Activated CD8-positive, alpha-beta T cell treated with anti-CD3 and anti-CD28 coated beads, Interleukin-2, amount 10 ng/mL, durations not matched to agents 7 days and 5 days (primary cell): Measurements from ENCODE around the gene PPP4C. TPM values are rescaled to one million over a fixed set of nuclear protein-coding genes. Genes with fewer than 3 reads are reported as not detected.
A peak's percentile ranks its signal among the peaks of the same experiment; 100 is the strongest.

Experiments used
- ATAC-seq: fragments of 150-1000 bp; cut with Tn5 transposase; one replicate; pipeline ENCODE4 v1.10.0; 2021; ENCODE audit warnings: moderate library complexity
- CTCF ChIA-PET: fragments of 350-600 bp; sonication (Branson Sonifier 250); formaldehyde crosslinking; loops from one replicate; lab custom pipeline; 2021; ENCODE audit warnings: antibody characterized with exemption; lab: Charles Lee
- POLR2A ChIA-PET: fragments of 350-600 bp; sonication (Branson Sonifier 250); formaldehyde crosslinking; loops from one replicate; lab custom pipeline; 2021; ENCODE audit warnings: antibody characterized with exemption; lab: Charles Lee
- DNase-seq: peaks from one replicate; pipeline ENCODE4 v3.0.0-alpha.2; 2020
- H3K27ac Mint-ChIP-seq: one replicate; pipeline ENCODE4 v1.8.0; 2021; ENCODE audit warnings: mild to moderate bottlenecking, mixed read lengths
- H3K27me3 Mint-ChIP-seq: one replicate; pipeline ENCODE4 v1.8.0; 2021; ENCODE audit warnings: low read depth, mixed read lengths
- H3K36me3 Mint-ChIP-seq: one replicate; pipeline ENCODE4 v1.8.0; 2021; ENCODE audit warnings: low read depth, mixed read lengths
- H3K4me1 Mint-ChIP-seq: one replicate; pipeline ENCODE4 v1.8.0; 2021; ENCODE audit warnings: low read depth, mixed read lengths
- H3K4me3 Mint-ChIP-seq: one replicate; pipeline ENCODE4 v1.8.0; 2021; ENCODE audit warnings: mild to moderate bottlenecking, mixed read lengths
- H3K9me3 Mint-ChIP-seq: one replicate; pipeline ENCODE4 v1.8.0; 2022; ENCODE audit warnings: mixed read lengths; ENCODE audit not compliant: insufficient read depth
- total RNA-seq, 2 experiments: library from RNA; stranded (reverse); gene quantifications; one replicate each; pipeline ENCODE4 v1.2.3, GENCODE V29; 2021

Gene PPP4C
- total RNA-seq, 2 experiments from 2014 or later: 157 TPM

GRCh38 chr16:30060836-30061554 is 14.8 kb upstream of the PPP4C start:
- Mint-ChIP-seq H3K9me3 (no peaks in the 10 kb centered on the region), H3K4me1 (peaks cover 11% of the 10 kb centered on the region), H3K36me3 (peaks cover 20% of the 10 kb centered on the region), H3K4me3 (no peak overlapping the region), H3K27ac (no peak overlapping the region), H3K27me3 (no peaks in the 10 kb centered on the region)
- ChIA-PET POLR2A (interaction anchor here (0.9 kb wide), 1 partner anchor 8 kb away, joined by 3 read pairs; a partner anchor contains a TSS), CTCF (interaction anchor here (1.0 to 1.3 kb wide), 2 partner anchors 30 to 338 kb away, joined by 3 read pairs; partner anchors contain the start of gene TBX6)
- DNase-seq (no peak), ATAC-seq (no peak)

GRCh38 chr16:30063278-30063892 is 12.4 kb upstream of the PPP4C start:
- POLR2A ChIA-PET: interaction anchor here (0.6 to 1.6 kb wide), 4 partner anchors 10 to 406 kb away, joined by 3 to 6 read pairs (median 4); a partner anchor contains a TSS
- DNase-seq (no peak), ATAC-seq (no peak)
- CTCF ChIA-PET: interaction anchor here (0.8 to 6.7 kb wide), 5 partner anchors 10 to 248 kb away, joined by 3 to 82 read pairs (median 4); partner anchors contain the start of genes PAGR1 and TBX6
- Mint-ChIP-seq H3K27ac (peak overlapping the region; percentile 98), H3K36me3 (peaks cover 40% of the 10 kb centered on the region), H3K9me3 (no peaks in the 10 kb centered on the region), H3K27me3 (no peaks in the 10 kb centered on the region), H3K4me1 (peaks cover 27% of the 10 kb centered on the region), H3K4me3 (peak overlapping the region; percentile 99)

GRCh38 chr16:30063893-30064728 is 11.7 kb upstream of the PPP4C start:
- DNase-seq (peak; percentile 79), ATAC-seq (peak; percentile 16)
- ChIA-PET POLR2A (interaction anchor here (0.6 to 5.6 kb wide), 5 partner anchors 9 to 405 kb away, joined by 3 to 60 read pairs (median 6); partner anchors contain the start of genes TBX6 and YPEL3), CTCF (interaction anchor here (0.8 to 6.7 kb wide), 7 partner anchors 11 to 248 kb away, joined by 3 to 82 read pairs (median 7); partner anchors contain the start of genes PAGR1 and TBX6)
- peak overlapping the region; percentile 98 for H3K27ac Mint-ChIP-seq
- peak overlapping the region; percentile 99 for H3K4me3 Mint-ChIP-seq
- H3K9me3 Mint-ChIP-seq: no peaks in the 10 kb centered on the region
- no peaks in the 10 kb centered on the region for H3K27me3 Mint-ChIP-seq
- H3K4me1 Mint-ChIP-seq: peaks cover 33% of the 10 kb centered on the region
- peaks cover 44% of the 10 kb centered on the region for H3K36me3 Mint-ChIP-seq

- Mint-ChIP-seq H3K36me3 (peaks cover 50% of the 10 kb centered on the region), H3K27ac (peak overlapping the region; percentile 98), H3K9me3 (no peaks in the 10 kb centered on the region), H3K27me3 (no peaks in the 10 kb centered on the region), H3K4me1 (peaks cover 39% of the 10 kb centered on the region), H3K4me3 (peak overlapping the region; percentile 99)
- CTCF ChIA-PET: interaction anchor here (1.8 to 6.7 kb wide), 3 partner anchors 11 to 121 kb away, joined by 7 to 82 read pairs (median 64); partner anchors contain the start of gene TBX6
- ATAC-seq (no peak), DNase-seq (peak; percentile 34)
- POLR2A ChIA-PET: interaction anchor here (1.3 to 5.6 kb wide), 7 partner anchors 8 to 291 kb away, joined by 3 to 60 read pairs (median 9); partner anchors contain the start of genes CD2BP2, CORO1A, PPP4C and TBX6
Observed at GRCh38 chr16:30064729-30065101, 11.1 kb upstream of the PPP4C start.

- no peaks in the 10 kb centered on the region for H3K9me3 Mint-ChIP-seq
- peaks cover 44% of the 10 kb centered on the region for H3K4me1 Mint-ChIP-seq
- peak; percentile 98 for DNase-seq
- peak within 1 kb of the TSS; percentile 99 for H3K4me3 Mint-ChIP-seq
- peaks cover 56% of the 10 kb centered on the region for H3K36me3 Mint-ChIP-seq
- ChIA-PET POLR2A (interaction anchor here (0.6 to 5.6 kb wide), 12 partner anchors 8 to 567 kb away, joined by 3 to 60 read pairs (median 6); partner anchors contain the start of genes CD2BP2, CORO1A, PPP4C and TBX6), CTCF (interaction anchor here (0.7 to 6.7 kb wide), 9 partner anchors 8 to 120 kb away, joined by 3 to 82 read pairs (median 5); partner anchors contain the start of genes PPP4C, TBX6 and TLCD3B)
- ATAC-seq: peak; percentile 88
- H3K27ac Mint-ChIP-seq: peak within 1 kb of the TSS; percentile 98
- no peaks in the 10 kb centered on the region for H3K27me3 Mint-ChIP-seq
Observed at GRCh38 chr16:30065102-30065942, 10.5 kb upstream of the PPP4C start, which contains the start of gene ALDOA. Gene ALDOA, plus strand, starts transcription at chr16:30065760. Its CDS starts 1,138 bp downstream, at chr16:30066898.

- peaks cover 47% of the 10 kb centered on the region for H3K4me1 Mint-ChIP-seq
- ChIA-PET CTCF (interaction anchor here (0.9 to 6.7 kb wide), 8 partner anchors 9 to 120 kb away, joined by 3 to 82 read pairs (median 6); partner anchors contain the start of genes PPP4C and TBX6), POLR2A (interaction anchor here (0.9 to 5.6 kb wide), 11 partner anchors 9 to 289 kb away, joined by 3 to 60 read pairs (median 7); partner anchors contain the start of genes CD2BP2, CORO1A, PPP4C and TBX6)
- H3K27me3 Mint-ChIP-seq: no peaks in the 10 kb centered on the region
- DNase-seq: no peak
- ATAC-seq: no peak
- H3K9me3 Mint-ChIP-seq: no peaks in the 10 kb centered on the region
- H3K36me3 Mint-ChIP-seq: peaks cover 65% of the 10 kb centered on the region
- H3K4me3 Mint-ChIP-seq: peak overlapping the region; percentile 99
- peak overlapping the region; percentile 98 for H3K27ac Mint-ChIP-seq
Observed at GRCh38 chr16:30065943-30066760, 9.6 kb upstream of the PPP4C start.

GRCh38 chr16:30066761-30067583 is 8.8 kb upstream of the PPP4C start:
- ATAC-seq: no peak
- POLR2A ChIA-PET: interaction anchor here (1.8 to 5.6 kb wide), 5 partner anchors 8 to 118 kb away, joined by 9 to 60 read pairs (median 34); partner anchors contain the start of genes CORO1A, PPP4C, TBX6 and YPEL3
- Mint-ChIP-seq H3K4me3 (peak overlapping the region; percentile 99), H3K27ac (peak overlapping the region; percentile 98), H3K27me3 (no peaks in the 10 kb centered on the region), H3K4me1 (peaks cover 47% of the 10 kb centered on the region), H3K36me3 (peaks cover 73% of the 10 kb centered on the region), H3K9me3 (no peaks in the 10 kb centered on the region)
- CTCF ChIA-PET: interaction anchor here (1.0 to 6.7 kb wide), 4 partner anchors 9 to 404 kb away, joined by 3 to 82 read pairs (median 36); partner anchors contain the start of genes PPP4C, SPN and TBX6
- DNase-seq: no peak

GRCh38 chr16:30067584-30067916 is 8.2 kb upstream of the PPP4C start:
- peaks cover 77% of the 10 kb centered on the region for H3K36me3 Mint-ChIP-seq
- POLR2A ChIA-PET: interaction anchor here (3.1 to 5.6 kb wide), 3 partner anchors 8 to 118 kb away, joined by 34 to 60 read pairs (median 41); partner anchors contain the start of genes CORO1A, PPP4C, TBX6 and YPEL3
- H3K4me1 Mint-ChIP-seq: peaks cover 49% of the 10 kb centered on the region
- no peak for ATAC-seq
- H3K27me3 Mint-ChIP-seq: no peaks in the 10 kb centered on the region
- H3K27ac Mint-ChIP-seq: peak overlapping the region; percentile 98
- CTCF ChIA-PET: interaction anchor here (1.0 to 6.7 kb wide), 3 partner anchors 14 to 404 kb away, joined by 3 to 82 read pairs (median 64); partner anchors contain the start of genes SPN and TBX6
- no peak for DNase-seq
- peak overlapping the region; percentile 99 for H3K4me3 Mint-ChIP-seq
- H3K9me3 Mint-ChIP-seq: no peaks in the 10 kb centered on the region
